Chondrocyte (in vitro differentiated cells): ENCODE data around the gene CLCNKA. TPM values are rescaled to one million over a fixed set of nuclear protein-coding genes. Genes with fewer than 3 reads are reported as not detected.

Experiments
- DNase-seq: peaks from one replicate; pipeline ENCODE4 v3.0.0; 2021; ENCODE audit warnings: mixed read lengths, low spot score
- H3K27ac Mint-ChIP-seq: one replicate; pipeline ENCODE4 v1.8.0; 2021; ENCODE audit warnings: mild to moderate bottlenecking, moderate library complexity, mixed read lengths; ENCODE audit not compliant: unreplicated experiment
- H3K27me3 Mint-ChIP-seq: 2 replicates; pipeline ENCODE4 v1.8.0; 2021; ENCODE audit warnings: low read depth, mixed read lengths
- H3K36me3 Mint-ChIP-seq: 2 replicates; pipeline ENCODE4 v1.8.0; 2021; ENCODE audit warnings: low read depth, mixed read lengths
- H3K4me1 Mint-ChIP-seq: 2 replicates; pipeline ENCODE4 v1.8.0; 2021; ENCODE audit warnings: low read depth, mild to moderate bottlenecking, mixed read lengths
- H3K4me3 Mint-ChIP-seq: one replicate; pipeline ENCODE4 v1.8.0; 2021; ENCODE audit warnings: mild to moderate bottlenecking, moderate library complexity, mixed read lengths; ENCODE audit not compliant: unreplicated experiment
- H3K9me3 Mint-ChIP-seq: 2 replicates; pipeline ENCODE4 v1.8.0; 2021; ENCODE audit warnings: low read depth, mixed read lengths
- total RNA-seq: library from RNA; stranded (reverse); gene quantifications from 3 replicates; pipeline ENCODE4 v1.2.1, GENCODE V29; 2021
- TF ChIP-seq, protein P1 (sequence below): fragments of 200-600 bp; sonication (generic); IDR thresholded peaks from 2 replicates; pipeline ENCODE4 v1.5.0; 2021; ENCODE audit warnings: antibody characterized with exemption, mild to moderate bottlenecking, moderate library complexity

Gene CLCNKA
- total RNA-seq, 1 donor from 2014 or later, result 0.12 TPM

DNA sequence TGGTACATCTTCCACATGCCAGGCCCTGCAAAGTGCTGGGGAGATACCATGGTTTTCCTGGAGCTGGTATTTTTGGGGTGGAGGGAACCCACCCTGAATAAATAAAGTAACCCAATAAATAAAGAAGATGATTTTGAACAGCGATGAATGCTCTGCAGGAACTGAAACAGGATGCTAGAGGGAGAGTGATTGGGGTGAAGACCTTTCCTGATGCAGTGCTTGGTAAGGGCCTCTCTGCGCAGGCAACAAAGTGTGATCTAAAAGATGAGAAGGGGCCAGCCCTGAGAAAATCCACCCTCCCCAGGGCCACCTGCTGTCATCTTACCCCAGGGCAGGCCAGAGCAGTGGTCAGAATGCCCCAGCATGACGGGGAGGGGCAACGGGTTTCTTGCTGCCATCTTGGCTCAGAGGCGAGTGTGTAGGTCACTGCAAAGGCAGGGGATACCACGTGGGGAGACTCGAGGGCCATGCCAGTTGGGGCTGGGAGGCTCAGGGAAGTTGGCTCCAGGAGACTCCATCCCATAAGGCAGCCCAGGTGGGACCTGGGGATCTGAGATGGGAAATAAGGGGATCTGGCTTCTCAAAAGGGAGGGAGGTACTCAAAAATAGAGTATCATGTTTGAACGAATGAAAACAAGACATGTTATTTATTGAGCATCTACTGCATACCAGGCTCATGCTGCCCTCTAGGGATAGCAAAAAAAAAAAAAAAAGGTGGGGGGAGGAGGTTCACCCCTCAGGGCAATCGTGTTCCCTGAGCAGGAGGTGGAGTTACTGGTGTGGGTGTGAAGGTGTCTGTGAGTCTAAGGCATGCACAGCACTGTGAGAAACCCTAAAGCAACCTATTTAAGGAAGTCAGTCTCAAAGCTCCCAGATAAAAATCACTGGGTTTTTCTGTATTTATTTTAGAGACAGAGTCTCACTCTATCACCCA, 15.0 kb upstream of the CLCNKA start:
- H3K9me3 Mint-ChIP-seq, result no peaks in the 10 kb centered on the region
- peak; percentile 55 for DNase-seq
- H3K36me3 Mint-ChIP-seq, result no peaks in the 10 kb centered on the region
- H3K27ac Mint-ChIP-seq, result no peak overlapping the region
- H3K4me3 Mint-ChIP-seq, result no peak overlapping the region
- no peaks in the 10 kb centered on the region for H3K27me3 Mint-ChIP-seq
- H3K4me1 Mint-ChIP-seq, result peaks cover 8% of the 10 kb centered on the region
- TF ChIP-seq, protein P1, sequence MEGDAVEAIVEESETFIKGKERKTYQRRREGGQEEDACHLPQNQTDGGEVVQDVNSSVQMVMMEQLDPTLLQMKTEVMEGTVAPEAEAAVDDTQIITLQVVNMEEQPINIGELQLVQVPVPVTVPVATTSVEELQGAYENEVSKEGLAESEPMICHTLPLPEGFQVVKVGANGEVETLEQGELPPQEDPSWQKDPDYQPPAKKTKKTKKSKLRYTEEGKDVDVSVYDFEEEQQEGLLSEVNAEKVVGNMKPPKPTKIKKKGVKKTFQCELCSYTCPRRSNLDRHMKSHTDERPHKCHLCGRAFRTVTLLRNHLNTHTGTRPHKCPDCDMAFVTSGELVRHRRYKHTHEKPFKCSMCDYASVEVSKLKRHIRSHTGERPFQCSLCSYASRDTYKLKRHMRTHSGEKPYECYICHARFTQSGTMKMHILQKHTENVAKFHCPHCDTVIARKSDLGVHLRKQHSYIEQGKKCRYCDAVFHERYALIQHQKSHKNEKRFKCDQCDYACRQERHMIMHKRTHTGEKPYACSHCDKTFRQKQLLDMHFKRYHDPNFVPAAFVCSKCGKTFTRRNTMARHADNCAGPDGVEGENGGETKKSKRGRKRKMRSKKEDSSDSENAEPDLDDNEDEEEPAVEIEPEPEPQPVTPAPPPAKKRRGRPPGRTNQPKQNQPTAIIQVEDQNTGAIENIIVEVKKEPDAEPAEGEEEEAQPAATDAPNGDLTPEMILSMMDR, result peak; percentile 59

- Mint-ChIP-seq H3K36me3 (no peaks in the 10 kb centered on the region), H3K9me3 (no peaks in the 10 kb centered on the region), H3K27me3 (no peaks in the 10 kb centered on the region), H3K4me3 (no peak overlapping the region), H3K4me1 (peaks cover 14% of the 10 kb centered on the region), H3K27ac (no peak overlapping the region)
- no peak for DNase-seq
- TF ChIP-seq, protein P1, result no peak
Measured at GRCh38 chr1:16007671-16008341, 14.0 kb upstream of the CLCNKA start.

- Mint-ChIP-seq H3K27ac (no peak overlapping the region), H3K27me3 (no peaks in the 10 kb centered on the region), H3K4me1 (peaks cover 21% of the 10 kb centered on the region), H3K4me3 (no peak overlapping the region), H3K9me3 (no peaks in the 10 kb centered on the region), H3K36me3 (no peaks in the 10 kb centered on the region)
- TF ChIP-seq, protein P1, result peak; percentile 99
- peak; percentile 92 for DNase-seq
Measured at GRCh38 chr1:16009030-16009460, 12.8 kb upstream of the CLCNKA start.

- Mint-ChIP-seq H3K27me3 (no peaks in the 10 kb centered on the region), H3K9me3 (no peaks in the 10 kb centered on the region), H3K4me1 (peaks cover 28% of the 10 kb centered on the region), H3K36me3 (no peaks in the 10 kb centered on the region), H3K4me3 (no peak overlapping the region), H3K27ac (no peak overlapping the region)
- peak; percentile 87 for DNase-seq
- TF ChIP-seq, protein P1, result no peak
Measured at GRCh38 chr1:16009678-16010077, 12.2 kb upstream of the CLCNKA start.

GRCh38 chr1:16010837-16011236, 11.0 kb upstream of the CLCNKA start:
- no peak for DNase-seq
- Mint-ChIP-seq H3K4me1 (peaks cover 39% of the 10 kb centered on the region), H3K9me3 (no peaks in the 10 kb centered on the region), H3K36me3 (peaks cover 4% of the 10 kb centered on the region), H3K27ac (peak overlapping the region; percentile 38), H3K4me3 (no peak overlapping the region), H3K27me3 (no peaks in the 10 kb centered on the region)
- TF ChIP-seq, protein P1, result no peak
